GM21717 (cell line): Measurements from ENCODE around the gene KBTBD13.
"Not testable (repeated sequence)": the region's sequence is repeated elsewhere in the genome, so short reads cannot be mapped to it uniquely, and the experiment has no call there.

Source experiments
- ATAC-seq: cut with Tn5 transposase; IDR thresholded peaks from one replicate; pipeline ENCODE4 v1.9.1; 2021; ENCODE audit warnings: mild to moderate bottlenecking, moderate library complexity; ENCODE audit not compliant: unreplicated experiment

Gene KBTBD13

DNA sequence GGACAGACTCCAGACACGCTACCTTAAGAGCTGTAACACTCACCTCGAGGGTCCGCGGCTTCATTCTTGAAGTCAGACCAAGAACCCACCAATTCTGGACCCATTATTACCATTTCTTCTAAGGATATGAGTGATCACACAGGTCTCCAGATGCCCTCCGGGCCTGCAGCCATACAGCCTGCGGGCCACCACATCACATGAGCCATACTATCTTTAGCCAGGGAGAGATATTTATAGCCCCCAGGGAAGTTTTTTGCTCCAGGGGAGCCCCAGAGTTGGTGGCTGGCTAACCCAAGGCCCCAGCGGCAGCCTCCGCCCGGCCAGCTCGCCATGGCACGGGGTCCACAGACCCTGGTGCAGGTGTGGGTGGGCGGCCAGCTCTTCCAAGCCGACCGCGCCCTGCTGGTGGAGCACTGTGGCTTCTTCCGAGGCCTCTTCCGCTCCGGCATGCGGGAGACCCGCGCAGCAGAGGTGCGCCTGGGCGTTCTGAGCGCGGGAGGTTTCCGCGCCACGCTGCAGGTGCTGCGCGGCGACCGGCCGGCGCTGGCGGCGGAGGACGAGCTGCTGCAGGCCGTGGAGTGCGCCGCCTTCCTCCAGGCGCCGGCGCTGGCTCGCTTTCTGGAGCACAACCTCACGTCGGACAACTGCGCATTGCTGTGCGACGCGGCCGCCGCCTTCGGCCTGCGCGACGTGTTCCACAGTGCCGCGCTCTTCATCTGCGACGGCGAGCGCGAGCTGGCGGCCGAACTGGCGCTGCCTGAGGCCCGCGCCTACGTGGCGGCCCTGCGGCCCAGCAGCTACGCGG is at the start of gene KBTBD13:
TSS of gene KBTBD13 (plus strand) at position 261 of the 805 bp plus-strand sequence. CDS start at position 331, 70 bp downstream.
- ATAC-seq, result no peak

GRCh38 chr15:65026756-65027155 is 49.8 kb upstream of the KBTBD13 start:
- no peak for ATAC-seq

- ATAC-seq, result no peak
These were observed 49.0 kb upstream of the KBTBD13 start for GRCh38 chr15:65027593-65027992.

- ATAC-seq, result no peak
These were observed 48.2 kb upstream of the KBTBD13 start for GRCh38 chr15:65028338-65028737.

DNA sequence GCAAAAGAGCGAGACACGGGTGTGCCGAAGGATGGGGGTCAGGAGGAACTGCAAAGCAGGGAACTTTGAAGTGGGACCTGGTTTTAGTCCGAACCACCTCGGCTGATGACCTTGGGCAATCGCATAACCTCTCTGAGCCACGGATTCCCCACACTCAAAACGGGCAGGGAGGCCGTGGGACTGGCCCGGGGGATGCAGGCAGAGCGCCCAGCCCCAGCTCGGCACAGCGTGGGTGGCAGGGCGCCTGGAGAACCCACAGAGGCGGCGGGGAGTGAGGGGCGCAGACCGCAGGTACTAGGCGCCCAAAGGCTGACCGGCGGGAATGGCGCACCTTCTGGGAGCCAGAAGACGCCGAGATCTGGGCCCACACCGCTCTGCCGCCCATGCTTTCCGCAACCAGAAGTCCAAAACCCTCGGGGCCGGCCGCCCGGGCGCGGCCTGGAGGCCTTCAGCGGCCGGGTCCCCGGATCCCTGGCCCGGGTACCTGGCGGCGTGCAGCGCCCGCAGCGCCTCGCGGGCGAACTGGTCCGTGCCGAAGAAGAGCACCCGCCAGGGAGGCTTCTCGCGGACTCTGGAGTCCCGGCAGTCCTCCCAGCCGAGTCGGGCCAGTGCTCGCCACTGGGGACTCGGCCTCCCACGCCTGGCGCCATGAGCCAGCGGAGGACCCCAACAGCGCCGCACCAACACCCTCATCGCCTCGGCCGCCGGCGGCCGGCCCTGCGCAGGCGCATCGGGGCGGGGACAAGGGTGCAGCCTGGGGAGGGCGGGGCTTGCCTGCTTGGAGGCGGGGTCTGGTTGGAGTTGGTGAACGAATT is 47.4 kb upstream of the KBTBD13 start, which contains the start of gene MTFMT:
TSS of gene MTFMT (minus strand) at position 719 of the 815 bp plus-strand sequence. CDS start at position 693, 26 bp downstream.
- ATAC-seq, result peak; percentile 56

DNA sequence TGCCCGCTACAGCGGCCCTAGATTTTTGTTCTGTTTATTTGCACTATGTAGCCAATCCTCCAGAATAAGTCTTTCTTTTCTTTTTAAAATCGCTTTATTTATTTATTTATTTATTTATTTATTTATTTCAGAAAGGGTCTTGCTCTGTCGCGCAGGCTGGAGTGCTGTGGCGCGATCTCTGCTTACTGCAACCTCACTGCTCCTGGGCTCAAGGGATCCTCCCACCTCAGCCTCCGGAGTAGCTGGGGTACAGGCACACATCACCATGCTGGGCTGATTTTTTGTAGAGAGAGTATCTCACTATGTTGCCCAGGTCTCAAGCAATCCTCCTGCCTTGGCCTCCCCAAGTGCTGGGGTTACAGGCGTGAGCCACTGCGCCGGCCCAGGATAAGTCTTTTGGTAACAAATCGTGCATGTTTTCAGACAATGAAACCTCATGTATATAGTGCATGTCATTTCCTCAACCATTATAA is 46.8 kb upstream of the KBTBD13 start:
- no peak for ATAC-seq

DNA sequence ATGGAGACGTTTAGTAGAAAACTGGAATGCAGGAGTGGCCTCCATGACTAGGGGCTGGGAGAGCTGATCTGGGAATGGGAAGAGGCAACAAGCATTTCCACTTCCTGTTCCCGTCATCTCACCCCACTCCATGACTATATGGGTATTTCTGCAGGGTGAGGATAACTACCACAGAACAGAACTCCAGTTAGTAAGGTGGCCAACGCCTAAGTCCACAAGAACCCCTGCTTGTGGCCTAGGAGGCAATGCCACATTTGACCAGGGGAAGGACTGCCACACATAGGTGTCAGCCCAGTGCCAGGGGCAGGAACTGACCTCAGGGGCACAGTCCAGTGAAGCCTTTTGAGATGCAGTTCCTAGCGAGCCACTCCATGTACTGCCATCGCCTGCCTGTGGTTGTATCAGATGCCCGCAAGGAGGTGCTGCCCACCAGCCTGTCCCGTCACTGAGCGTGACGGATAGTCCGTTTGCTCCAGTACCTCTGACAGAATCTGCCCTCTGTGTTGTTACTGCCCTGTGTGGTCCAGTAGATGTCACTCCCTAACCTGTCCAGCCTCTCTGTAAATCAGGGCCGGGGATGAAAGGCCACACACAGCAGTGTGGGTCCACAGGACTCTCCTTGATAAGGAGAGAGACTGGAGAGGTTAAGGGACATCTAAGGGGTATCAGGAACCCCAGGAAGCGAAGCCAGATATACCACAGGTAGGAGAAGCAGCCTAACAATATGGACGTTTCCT is 43.6 kb upstream of the KBTBD13 start:
- ATAC-seq, result no peak

DNA sequence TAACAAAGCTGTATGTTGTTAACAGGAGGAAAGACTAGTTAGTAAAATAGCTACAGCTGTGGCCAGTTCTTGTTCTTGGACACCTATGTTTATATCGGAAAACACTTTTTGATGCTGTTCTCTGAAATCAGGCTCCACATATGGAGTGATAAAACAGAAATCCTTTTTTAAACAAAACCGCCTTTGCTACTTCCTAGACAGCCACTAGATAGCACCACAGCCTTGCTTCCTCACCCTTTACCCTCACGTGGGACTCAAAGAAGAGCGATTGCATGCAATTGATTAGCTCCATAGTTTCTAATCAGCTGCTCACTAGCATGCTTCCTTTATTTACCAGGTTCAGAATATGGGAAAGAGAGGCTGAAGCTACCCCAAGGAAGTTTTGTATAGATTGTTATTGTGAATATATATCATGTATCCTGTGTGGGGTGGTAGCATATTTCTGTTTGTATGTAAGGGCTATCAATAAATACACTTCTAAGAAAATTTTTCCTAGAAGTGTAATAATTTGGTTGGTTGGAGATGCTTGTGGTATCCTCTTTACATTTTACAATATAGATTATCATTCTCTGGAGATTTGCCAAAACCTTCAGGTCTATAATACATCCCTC is 42.8 kb upstream of the KBTBD13 start:
- no peak for ATAC-seq

- no peak for ATAC-seq
These were observed 41.8 kb upstream of the KBTBD13 start for GRCh38 chr15:65034719-65035118.

DNA sequence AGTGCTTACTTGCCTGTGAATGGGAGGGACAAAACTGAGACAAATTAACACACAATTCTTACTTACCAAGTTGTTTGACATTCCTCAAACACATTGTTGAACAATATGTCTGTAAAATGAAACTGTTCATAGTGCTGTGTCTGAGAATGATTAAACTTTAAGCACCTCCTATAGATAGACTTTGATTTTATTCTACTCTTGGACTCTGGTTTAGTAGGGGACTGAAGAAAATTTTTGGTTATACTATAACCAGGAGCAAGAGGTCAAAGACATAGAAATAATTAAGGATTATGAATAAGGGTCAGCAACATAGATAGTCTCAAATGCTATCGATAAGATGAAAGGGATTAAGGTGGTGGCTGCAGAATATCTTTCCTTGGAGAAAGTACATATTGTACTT is 39.2 kb upstream of the KBTBD13 start:
- ATAC-seq, result no peak

GRCh38 chr15:65038428-65038827 is 38.1 kb upstream of the KBTBD13 start:
- ATAC-seq, result no peak

GRCh38 chr15:65038836-65039235 is 37.7 kb upstream of the KBTBD13 start:
- no peak for ATAC-seq

GRCh38 chr15:65040461-65040860 is 36.1 kb upstream of the KBTBD13 start:
- no peak for ATAC-seq

- ATAC-seq, result no peak
These were observed 34.8 kb upstream of the KBTBD13 start for GRCh38 chr15:65041787-65042186.

GRCh38 chr15:65042776-65043327 is 33.7 kb upstream of the KBTBD13 start:
- ATAC-seq, result no peak

DNA sequence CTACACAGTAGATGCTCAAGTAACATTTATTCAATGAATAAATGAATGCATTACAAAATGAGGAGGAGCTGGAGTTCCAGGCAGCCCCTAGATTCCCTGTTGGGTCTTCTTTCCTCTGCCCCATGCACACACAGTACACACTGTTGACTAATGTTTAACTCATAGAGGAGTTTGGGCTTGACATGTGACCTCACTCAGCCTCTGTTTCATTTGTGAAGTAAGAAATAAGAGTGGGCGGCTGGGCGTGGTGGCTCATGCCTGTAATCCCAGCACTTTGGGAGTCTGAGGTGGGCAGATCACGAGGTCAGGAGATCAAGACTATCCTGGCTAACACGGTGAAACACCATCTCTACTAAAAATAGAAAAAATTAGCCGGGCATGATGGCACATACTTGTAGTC is 32.3 kb upstream of the KBTBD13 start:
- not testable (repeated sequence) for ATAC-seq

GRCh38 chr15:65044724-65045481 is 31.6 kb upstream of the KBTBD13 start, which contains the start of gene SLC51B:
Gene SLC51B, plus strand, starts transcription at chr15:65045387. Its CDS starts 4,618 bp downstream, at chr15:65050005.
- no peak for ATAC-seq

- no peak for ATAC-seq
These were observed 28.3 kb upstream of the KBTBD13 start for GRCh38 chr15:65048241-65048640.

GRCh38 chr15:65049418-65049840 is 27.1 kb upstream of the KBTBD13 start:
- ATAC-seq, result peak; percentile 84
